B cell (primary cell): ENCODE results near the gene TRANK1.

Source experiments
- CTCF ChIP-seq: fragments of 200-600 bp; IDR thresholded peaks from one replicate; pipeline ENCODE4 v1.8.0; 2022; ENCODE audit warnings: antibody characterized with exemption, mild to moderate bottlenecking
- EZH2 ChIP-seq: IDR thresholded peaks from 2 replicates; pipeline ENCODE4 v1.6.1; 2012; ENCODE audit warnings: borderline replicate concordance, low read depth, mild to moderate bottlenecking, moderate library complexity, low read length; ENCODE audit not compliant: insufficient read depth, poor library complexity, severe bottlenecking

GRCh38 chr3:36877930-36878685 lies 66.7 kb downstream of the TRANK1 start:
- TF ChIP-seq CTCF (no peak), EZH2 (no peak)
